Measurements from ENCODE around the gene CFAP46.
A peak's percentile ranks its signal among the peaks of the same experiment; 100 is the strongest.
"Not testable (repeated sequence)": the region's sequence is repeated elsewhere in the genome, so short reads cannot be mapped to it uniquely, and the experiment has no call there.

The CFAP46 gene

DNA sequence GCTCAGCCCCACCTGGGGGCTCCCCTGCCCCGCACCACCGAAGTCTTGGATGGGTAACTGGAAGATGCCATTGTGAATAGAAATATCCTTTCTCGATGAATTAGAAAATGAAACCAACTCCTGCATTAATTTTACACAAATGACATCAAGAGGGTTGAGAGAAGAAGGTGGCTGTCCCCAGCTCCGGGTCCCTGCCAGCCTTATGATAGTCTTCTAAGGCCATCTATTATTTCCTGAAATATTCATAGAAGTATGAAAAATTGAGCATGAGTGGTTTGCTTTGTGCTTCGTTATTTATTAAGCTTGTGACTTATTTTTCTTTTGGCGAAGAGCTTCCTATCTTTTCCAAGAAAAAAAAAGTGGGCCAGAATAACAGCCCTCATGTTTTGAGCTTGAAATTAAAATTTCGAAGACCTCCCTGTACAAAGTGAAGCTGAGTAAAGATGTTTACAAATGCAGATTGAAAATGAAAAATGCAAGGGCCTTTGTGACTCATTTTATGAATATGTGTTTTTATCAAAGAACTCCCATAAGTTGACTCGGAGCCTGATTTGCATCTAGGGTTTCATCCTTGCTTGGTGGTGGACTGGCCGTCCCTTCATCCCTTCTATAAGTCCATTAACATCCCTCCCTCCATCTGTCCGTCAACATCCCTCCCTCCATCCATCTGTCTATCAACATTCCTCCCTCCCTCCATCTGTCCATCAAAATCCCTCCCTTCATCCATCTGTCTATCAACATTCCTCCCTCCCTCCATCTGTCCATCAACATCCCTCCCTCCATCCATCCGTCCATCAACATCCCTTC lies 20.5 kb upstream of the CFAP46 start:
- DNase-seq: no peak

DNA sequence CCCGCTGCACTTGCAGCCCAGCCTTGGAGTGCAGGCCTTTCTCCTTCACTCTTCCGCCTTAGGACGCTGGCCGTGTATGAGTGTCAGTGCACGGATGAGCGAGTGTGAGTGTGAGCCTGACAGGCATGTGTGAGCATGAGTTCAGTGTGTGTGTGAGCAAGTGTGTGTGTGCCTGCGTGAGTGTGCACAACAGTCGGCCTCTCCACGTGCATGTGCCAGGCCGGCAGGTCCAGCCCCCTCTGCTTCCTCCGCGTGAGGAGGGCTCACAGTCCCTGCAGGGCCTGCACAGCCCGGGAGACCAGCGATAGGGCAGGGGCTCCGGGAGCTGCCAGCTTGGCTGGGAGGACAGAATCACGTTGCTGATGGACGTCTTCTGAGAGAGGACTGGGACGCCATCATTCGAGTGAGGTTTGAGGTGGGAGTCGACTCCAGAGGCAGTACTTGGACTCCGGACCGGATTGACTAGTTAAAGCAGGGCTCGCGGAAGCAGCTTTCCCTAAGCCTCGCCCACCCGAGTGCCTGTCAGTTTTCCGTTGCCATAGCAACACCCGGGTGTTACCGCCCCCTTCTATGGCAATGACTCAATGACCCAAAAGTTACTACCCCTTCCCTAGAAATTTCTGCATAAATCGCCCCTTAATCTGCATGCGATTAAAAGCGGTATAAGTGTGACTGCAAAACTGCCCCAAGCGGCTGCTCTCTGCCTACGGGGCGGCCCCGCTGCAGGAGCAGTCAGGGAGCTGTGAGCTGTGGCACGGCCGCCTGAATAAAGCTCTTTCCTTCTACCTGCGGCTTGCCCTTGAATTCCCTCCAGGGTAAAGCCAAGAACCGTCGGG lies 19.6 kb upstream of the CFAP46 start:
- peak; percentile 70 for DNase-seq

DNA sequence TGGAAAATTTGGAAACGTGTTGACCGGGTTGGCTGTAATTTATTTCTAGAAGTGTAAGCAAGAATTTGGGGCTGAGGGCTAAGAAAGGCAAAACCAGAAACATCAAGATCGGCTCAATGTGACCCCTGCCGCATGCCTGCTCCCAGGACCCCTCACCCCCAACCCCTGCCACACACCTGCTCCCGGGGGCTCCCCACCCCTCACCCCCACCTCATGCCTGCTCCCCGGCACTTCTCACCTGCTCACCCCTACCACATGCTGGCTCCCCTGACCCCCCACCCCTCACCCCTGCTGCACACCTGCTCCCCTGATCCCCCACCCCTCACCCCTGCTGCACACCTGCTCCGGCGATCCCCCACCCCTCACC lies 19.0 kb upstream of the CFAP46 start:
- DNase-seq: no peak

DNA sequence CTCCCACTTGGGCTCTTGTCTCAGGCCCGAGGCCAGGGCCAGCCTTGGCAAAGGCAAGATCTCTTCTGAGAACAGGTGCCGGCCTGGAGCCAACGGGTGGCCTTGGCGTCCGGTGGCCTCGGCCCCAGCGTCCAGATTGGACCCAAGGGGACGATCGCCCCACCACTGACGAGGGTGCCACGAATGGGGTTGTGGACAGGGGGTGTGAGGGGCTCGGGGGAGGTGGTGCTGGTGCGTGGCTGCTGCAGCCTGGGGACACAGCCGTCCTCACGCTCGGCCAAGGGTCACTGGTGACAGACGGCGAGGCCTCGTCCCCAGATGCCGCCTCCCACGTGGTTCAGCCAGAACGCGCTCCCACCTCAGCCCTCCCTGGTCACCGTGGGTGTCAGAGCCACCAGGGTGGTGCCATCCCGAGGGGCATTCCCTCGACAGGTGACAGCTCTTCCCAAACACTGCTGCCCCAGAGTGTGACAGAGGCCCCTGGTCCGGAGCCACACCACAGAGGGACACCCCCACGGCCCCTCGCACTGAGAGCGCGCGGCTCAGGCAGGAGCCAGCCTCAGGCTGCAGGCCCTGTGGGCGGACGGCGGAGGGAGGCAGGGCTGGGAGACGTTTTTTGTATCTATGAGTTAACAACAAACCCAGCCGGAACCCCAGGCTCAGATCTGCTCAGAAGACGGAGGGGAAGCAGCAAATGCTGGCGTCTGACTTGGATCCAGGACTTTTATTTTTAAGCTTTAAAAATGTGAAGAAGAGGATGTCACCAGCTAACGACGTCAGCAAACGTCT lies 18.5 kb upstream of the CFAP46 start:
- no peak for DNase-seq

DNA sequence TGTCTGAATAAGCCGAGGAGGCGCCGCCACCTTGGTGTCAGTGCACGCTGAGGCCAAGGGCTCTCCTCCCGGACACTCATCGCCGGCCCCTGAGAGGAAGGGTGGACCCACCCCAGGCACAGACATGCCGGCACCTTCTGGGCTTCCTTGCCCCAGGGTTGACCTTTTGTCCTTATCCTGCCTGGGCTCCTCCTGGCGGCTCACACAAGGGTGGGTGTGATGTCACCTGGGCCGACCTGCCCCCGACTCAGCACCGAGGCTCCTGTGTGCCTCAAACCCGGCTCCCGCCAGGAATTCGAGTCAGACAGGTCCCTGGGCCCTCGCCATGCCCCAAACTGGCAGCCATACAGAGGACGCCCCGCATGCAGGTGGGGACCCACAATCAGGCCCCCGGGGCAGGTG lies 17.7 kb upstream of the CFAP46 start:
- DNase-seq: no peak

DNA sequence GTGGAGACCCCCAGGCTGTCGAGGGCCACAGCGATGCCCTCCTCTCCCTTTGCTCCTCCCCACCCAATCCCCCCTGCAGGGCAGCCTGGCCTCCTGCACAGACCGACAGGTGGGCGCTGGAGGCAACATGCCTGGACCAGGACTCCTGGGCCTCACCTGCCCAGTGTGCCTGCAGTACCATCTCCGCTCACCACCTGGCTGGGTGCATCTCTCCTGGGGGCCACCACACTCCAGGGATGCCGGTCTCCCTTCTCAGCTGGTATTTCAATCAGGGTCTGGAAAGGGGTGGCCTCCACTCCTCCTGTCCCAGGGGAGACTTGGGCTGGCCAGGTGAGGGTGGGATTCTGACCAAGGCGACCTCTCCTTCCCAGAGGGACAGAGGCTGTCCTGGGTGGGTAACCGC lies 17.2 kb upstream of the CFAP46 start:
- DNase-seq: no peak

DNA sequence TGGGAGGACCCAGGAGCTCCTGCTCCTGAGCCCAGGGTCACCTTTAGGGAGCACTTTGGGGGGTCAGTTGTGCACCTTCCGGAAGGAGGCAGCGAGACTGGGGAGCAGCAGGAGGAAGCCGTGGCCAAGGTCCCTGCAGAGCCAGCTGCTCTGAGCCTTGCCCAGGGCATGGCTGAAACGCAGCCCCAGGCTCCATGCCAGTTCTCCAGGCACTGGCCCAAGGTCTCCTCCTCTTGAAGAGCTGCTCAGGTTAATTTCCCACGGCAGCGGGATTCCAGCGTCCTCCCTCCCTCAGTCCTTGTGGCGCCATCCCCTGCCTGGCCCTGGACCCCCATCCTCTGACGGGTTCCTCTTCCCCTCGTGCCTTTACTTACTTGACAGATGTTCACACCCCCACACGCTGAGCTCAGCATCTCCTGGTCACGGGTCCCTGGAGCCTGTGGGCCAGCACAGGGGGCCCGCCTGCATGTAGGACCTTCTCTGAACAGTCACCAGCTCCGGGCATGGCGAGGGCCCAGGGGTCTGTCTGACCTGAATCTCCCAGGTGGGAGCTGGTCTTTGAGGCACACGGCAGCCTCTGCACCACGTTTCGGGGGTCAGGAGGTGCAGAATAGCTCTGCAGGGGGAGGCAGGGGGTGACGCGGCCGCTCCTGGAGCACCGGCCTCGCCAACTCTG lies 16.7 kb upstream of the CFAP46 start:
- DNase-seq: no peak

DNA sequence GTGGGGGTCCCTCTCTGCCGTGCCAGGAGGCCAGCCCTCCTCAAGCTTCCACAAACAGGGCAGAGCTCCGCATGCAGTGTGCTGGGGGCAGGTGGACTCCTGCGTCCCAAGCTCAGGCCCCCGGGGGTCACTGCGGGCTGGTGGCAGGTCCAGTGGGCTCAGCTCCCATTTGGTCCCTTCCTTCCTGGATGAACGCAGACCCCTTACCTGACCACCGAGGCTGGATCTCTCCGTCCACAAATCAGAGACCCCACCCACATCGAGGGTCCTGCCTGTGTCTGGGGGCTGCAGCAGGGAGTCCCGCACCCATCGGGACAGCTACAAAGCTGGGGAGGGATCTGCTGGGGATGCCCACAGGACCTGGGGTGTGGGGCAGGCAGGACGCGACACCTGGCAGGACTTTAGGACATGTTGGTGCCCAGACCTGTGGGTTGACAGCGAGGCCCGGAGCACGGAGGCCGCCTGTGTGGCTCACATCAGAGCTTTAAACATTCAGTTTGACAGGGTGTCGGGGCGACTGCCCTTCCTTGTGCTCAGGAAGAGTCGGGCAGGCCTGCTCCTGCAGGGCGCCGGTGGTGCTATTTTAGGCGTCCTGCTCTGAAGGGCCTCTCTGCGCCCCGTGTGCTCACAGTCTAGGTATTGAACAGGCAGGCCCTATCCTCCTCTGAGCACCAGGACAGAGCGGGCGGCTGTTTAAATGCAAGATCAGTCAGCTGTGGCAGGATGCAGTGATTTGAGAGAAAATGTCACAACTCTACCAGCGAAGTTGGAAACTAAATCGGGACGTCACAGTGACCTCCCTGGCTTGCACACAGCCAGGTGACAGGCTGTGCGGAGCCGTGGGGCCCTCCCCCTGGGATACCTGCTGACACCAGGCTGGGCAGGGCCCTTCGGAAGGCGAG lies 15.9 kb upstream of the CFAP46 start:
- DNase-seq: no peak

DNA sequence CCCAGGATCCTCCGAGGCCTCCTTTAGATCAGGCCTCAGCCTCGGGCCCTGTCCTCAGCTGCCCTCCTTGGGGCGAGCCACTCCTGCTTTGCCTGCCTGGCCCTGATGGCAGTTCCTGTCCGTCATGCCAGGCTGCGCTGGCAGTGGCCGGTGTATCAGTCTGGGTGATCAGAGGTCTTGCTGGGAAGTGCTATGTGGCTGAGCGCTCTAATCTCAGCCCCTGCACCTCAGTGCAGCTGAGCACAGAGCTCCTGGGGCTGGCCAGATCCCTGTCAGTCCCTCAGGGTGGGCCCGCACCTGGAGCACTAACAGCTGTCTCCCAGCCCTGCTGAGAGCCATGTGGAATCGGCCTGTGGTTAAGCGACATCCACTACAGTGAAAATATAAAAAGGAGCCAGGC lies 14.8 kb upstream of the CFAP46 start:
- no peak for DNase-seq

DNA sequence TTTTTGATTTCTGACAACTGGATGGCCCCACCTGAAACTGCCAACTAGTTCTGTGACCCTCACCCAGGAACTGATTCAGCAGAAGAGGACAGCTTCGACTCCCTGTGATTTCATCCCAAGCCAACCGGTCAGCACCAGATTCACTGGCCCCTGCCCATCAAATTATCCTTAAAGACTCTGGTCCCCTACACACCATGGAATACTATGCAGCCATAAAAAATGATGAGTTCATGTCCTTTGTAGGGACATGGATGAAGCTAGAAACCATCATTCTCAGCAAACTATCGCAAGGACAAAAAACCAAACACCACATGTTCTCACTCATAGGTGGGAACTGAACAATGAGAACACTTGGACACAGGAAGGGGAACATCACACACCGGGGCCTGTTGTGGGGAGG lies 13.9 kb upstream of the CFAP46 start:
- not testable (repeated sequence) for DNase-seq

DNA sequence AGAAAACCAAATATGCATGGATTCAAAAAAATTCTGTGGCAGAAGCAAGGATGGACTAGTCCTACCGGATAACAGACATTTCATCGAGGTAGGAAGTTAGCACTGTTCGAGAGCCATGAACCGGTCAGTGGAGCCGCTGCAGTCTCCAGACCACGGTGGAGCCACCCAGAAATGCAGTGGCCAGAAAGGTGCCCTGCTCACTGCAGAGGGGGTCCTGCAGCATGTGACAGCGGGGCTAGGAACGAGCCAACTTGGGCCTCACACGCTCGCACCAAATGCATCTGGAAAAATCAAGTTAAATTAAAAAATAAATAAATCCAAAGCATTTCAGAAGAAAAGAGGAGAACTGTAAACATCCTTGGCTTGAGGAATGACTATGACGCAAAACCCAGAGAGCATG lies 13.1 kb upstream of the CFAP46 start:
- no peak for DNase-seq

DNA sequence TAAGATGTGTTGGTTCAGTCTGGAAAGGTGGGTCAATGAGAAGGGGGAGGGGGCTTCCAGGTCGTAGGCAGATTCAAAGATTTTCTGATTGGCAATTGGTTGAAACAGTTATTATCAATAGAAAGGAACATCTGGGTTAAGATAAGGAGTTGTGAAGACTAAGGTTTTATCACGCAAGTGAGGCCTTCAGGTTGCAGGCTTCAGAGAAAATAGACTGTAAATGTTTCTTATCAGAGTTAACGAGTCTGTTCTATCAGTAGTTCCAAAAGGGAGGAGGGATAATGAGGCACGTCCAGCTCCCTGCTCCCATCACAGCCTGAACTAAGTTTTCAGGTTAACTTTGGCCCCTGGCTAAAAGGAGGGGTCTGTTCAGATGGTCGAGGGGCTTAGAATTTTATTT lies 11.1 kb upstream of the CFAP46 start:
- no peak for DNase-seq

DNA sequence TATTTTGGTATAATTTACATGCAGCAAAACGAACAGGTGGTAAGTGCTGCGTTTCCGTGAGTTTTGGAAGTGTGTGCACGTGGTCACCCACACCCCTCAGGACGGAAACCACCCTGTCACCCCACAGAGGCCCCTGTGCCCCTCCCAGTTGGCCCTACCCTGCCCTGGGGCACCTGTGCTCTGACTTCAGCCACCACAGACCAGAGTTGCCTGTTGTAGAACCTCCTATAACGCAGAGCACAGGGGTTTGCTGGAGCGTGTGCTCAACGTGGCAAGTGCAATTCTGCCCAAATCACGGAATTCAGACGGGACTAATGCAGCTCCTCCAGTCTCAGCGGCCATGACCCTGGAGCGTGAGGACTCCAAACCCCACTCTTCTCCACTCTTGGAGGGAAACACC lies 9.6 kb upstream of the CFAP46 start:
- no peak for DNase-seq

DNA sequence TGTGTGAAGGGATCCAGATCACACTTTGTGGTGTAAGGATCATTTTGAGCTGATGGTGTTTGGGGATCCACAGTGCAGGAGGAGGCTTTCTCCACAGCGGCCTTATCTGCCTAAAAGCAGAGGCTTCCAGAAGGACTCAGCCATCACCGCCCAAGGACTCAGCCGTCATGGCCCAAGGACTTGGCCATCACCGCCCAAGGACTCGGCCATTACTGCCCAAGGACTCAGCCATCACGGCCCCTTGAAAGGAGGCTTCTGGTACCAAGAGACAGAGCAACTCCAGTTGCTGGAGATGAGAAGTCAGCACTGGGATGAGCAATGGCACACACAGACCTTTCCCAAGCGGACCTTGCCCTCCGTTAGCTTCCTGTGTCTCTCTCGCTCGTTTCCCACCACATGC lies 6.0 kb upstream of the CFAP46 start:
- DNase-seq: no peak

DNA sequence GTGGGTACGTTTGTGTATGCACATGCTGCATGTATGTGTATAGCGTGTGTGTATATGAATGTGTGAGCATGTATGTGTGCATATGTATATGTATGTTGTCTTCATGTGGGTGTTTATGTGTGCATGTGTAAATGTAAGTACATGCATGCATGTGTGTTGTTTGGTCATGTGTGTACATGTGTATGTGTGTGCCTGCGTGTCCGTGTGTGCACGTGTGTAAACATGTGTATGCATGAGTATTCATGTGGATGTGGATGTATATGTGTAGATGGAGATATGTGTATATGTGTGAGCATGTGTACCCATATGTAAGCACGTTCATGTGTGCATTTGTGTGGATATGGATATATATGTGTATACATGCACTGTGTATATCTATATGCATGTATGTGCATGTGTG lies 5.5 kb upstream of the CFAP46 start:
- no peak for DNase-seq

DNA sequence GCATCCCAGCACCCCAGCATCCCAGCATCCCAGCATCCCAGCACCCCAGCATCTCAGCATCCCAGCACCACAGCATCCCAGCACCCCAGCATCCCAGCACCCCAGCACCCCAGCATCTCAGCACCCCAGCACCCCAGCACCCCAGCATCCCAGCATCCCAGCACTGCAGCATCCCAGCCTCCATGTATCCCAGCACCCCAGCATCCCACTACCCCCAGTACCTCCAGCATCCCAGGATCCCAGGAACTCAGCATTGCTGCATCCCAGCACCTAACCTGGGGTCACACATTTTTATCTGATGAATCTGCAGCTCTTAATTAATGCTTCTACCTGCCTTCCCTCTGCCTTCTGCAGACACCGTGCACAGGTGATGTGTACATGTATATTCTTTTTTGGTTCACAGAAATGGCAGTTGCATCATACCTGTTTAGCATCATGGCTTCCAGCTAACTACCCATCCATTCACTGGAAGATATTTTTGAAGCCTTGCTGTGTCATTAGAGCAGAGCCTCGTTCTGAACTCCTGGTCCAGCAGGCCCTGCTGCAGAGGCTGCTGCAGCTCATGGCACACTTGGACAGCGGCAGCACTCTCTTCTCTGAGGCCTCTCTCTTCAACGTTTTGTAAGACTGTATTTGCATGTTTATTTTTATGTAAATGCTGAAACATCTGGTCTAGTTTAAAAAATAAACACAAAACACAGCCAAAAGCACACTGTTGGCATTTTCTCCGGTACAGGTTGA lies 4.6 kb upstream of the CFAP46 start:
- no peak for DNase-seq

DNA sequence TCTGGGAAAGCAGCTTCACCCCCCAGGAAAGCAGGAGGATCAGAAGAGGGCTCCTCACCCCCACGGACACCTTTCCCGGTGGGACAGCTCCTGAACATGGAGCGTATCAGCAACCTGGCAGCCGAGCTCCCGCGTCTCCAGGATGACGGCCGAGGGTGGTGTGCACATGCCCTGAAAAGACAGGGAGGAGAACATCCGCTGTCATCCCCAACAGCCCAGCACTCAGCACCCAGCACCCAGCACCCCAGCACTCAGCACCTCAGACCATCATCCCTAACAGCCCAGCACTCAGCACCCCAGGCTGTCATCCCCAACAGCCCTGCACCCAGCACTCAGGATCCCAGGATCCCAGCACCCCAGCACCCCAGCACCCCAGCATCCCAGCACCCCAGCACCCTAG lies 3.9 kb upstream of the CFAP46 start:
- DNase-seq: no peak

DNA sequence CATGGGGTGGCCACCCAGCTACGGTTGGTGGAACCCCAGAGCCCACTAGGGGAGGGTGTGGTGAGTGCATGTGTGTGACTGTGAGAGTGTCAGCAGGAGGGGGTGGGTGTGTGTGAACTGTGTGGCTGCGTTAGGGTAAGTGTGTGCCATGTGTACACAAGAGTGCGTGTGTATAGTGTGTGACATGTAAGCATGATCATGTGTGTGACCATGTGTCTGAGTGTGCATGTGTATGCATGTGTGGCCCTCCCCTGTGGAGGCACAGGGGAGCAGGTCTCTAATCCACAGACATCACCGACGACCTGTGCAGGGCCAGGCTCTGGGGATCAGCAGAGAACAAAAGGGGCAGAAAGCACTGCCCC lies 3.5 kb upstream of the CFAP46 start:
- no peak for DNase-seq

DNA sequence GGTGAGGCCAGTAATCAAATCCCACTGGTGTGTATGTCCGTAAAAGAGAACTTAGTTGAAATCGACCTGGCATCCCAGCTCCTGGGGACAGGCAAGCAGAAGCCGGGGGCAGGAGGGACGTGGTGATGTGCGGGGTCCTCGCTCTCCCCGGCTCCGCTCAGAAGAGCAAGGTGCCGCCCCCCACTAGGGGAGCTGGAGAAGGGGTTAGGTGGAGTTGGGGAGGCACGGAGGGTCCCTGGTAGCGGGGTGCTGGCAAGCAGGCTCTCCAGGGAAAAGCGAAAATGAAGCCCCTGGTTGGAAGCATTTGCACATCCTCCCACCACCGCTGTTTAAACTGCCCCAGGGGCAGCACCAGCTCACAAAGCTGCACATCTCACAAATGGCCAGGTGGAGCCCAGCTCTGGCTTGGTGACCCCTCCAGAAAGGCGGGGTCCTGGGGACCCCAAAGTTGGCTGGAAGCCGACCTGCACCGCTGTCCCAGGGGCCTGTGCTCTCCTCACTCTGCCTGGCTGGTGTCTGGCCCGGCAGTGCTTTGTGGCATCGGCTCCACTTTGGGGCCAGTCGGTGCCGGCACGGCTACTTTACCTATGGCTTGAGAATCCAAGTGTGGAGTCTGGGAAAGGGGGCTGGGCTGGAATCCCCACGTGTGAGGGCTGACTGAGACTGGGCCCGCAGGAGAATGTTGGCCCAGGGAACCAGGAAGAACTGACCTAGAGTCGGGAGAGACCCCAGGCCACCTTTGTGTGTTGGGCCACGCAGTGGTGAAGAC lies 2.9 kb upstream of the CFAP46 start:
- DNase-seq: no peak

DNA sequence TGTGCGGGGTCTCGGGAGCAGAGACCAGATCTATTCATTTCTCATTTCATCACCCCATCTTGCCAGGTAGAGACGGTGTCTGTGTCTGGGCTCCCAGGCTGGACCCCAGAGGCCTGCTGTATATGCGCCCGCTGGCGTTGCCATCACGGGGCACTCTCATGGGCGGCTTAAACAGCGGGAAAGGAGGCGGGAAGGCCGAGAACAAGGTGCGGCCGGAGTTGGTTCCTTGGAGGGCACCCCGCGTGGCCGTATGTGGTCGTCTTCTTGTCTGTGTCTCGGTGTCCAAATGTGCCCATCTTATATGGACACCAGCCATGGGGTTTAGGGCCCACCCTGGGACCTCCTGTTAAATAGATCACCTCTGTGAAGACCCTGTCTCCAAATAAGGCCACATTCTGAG lies 2.1 kb upstream of the CFAP46 start:
- no peak for DNase-seq
